AG04450 (cell line): ENCODE measurements around the gene RFX2. TPM values are rescaled to one million over a fixed set of nuclear protein-coding genes. Genes with fewer than 3 reads are reported as not detected.
A peak's percentile ranks its signal among the peaks of the same experiment; 100 is the strongest.

Experiments
- CTCF ChIA-PET: fragments of 300-600, 350-600 bp; formaldehyde crosslinking; extraction: SDS; loops from one replicate; lab custom pipeline; 2022; ENCODE audit warnings: antibody characterized with exemption, inconsistent platforms; lab: Charles Lee
- POLR2A ChIA-PET: fragments of 350-600 bp; formaldehyde crosslinking; extraction: SDS; loops from one replicate; lab custom pipeline; 2021; ENCODE audit warnings: antibody characterized with exemption, inconsistent platforms; lab: Yijun Ruan, JAX
- DNase-seq: peaks from one replicate; pipeline ENCODE4 v3.0.0-alpha.2; 2011; ENCODE audit warnings: low read depth, low spot score
- H3K27ac ChIP-seq: one replicate; pipeline ENCODE4 v1.5.1; 2012; ENCODE audit warnings: low read depth, low read length, control low read depth
- H3K27me3 ChIP-seq: one replicate; pipeline ENCODE4 v1.6.0; 2012; ENCODE audit warnings: low read length; ENCODE audit not compliant: control insufficient read depth, insufficient read depth
- H3K4me3 ChIP-seq: 2 replicates; pipeline ENCODE4 v1.5.1; 2011; ENCODE audit warnings: mild to moderate bottlenecking, low read depth, low read length, control low read depth
- H3K9me3 ChIP-seq: 2 replicates; pipeline ENCODE4 v1.5.1; 2012; ENCODE audit warnings: low read length; ENCODE audit not compliant: control insufficient read depth, insufficient read depth
- CTCF ChIP-seq: IDR thresholded peaks from 2 replicates; pipeline ENCODE4 v1.5.1; 2011; ENCODE audit warnings: low read depth, low read length, control low read depth, inconsistent platforms
- polyA plus RNA-seq: library from polyadenylated mRNA; depleted of rRNA; stranded (reverse); fragments of >200 nt; gene quantifications from 2 replicates; pipeline ENCODE4 v1.2.3, GENCODE V29; 2011

RFX2 gene
- polyA plus RNA-seq, 1 experiment = 2.9 TPM

- peak overlapping the region; percentile 42 for H3K27ac ChIP-seq
- TF ChIP-seq CTCF = no peak
- POLR2A ChIA-PET = interaction anchor here (1.0 kb wide), 1 partner anchor 26 kb away, joined by 4 read pairs; no protein-coding TSS in a partner anchor
- no peak overlapping the region for H3K4me3 ChIP-seq
- CTCF ChIA-PET = no interaction called here
- no peak for DNase-seq
- no peaks in the 10 kb centered on the region for H3K27me3 ChIP-seq
- no peaks in the 10 kb centered on the region; the same call in 1 of the 2 replicates for H3K9me3 ChIP-seq
Measured at GRCh38 chr19:6065685-6066374, 44.5 kb downstream of the RFX2 start.

- TF ChIP-seq CTCF = no peak
- Histone ChIP-seq H3K27ac (no peak overlapping the region), H3K4me3 (no peak overlapping the region), H3K27me3 (no peaks in the 10 kb centered on the region), H3K9me3 (no peaks in the 10 kb centered on the region; the same call in 1 of the 2 replicates)
- ChIA-PET POLR2A (interaction anchor here (1.0 kb wide), 1 partner anchor 28 kb away, joined by 3 read pairs; no protein-coding TSS in a partner anchor), CTCF (no interaction called here)
- DNase-seq = no peak
Measured at GRCh38 chr19:6064336-6065073, 45.8 kb downstream of the RFX2 start.

GRCh38 chr19:6063576-6064335, 46.5 kb downstream of the RFX2 start:
- TF ChIP-seq CTCF = no peak
- no peaks in the 10 kb centered on the region; the same call in 1 of the 2 replicates for H3K9me3 ChIP-seq

GRCh38 chr19:6062961-6063575, 47.2 kb downstream of the RFX2 start:
- no peak overlapping the region for H3K4me3 ChIP-seq
- DNase-seq = no peak
- no peak overlapping the region for H3K27ac ChIP-seq
- H3K27me3 ChIP-seq = no peaks in the 10 kb centered on the region
- no peak for TF ChIP-seq CTCF
- ChIA-PET CTCF (interaction anchor here (1.4 to 1.7 kb wide), 2 partner anchors 14 to 62 kb away, joined by 5 to 8 read pairs; no protein-coding TSS in a partner anchor), POLR2A (interaction anchor here (0.5 to 1.1 kb wide), 2 partner anchors 36 to 42 kb away, joined by 5 to 6 read pairs; no protein-coding TSS in a partner anchor)
- no peaks in the 10 kb centered on the region; the same call in 1 of the 2 replicates for H3K9me3 ChIP-seq

More at GRCh38 chr19:6063576-6064335, 46.5 kb downstream of the RFX2 start:
- H3K27me3 ChIP-seq = no peaks in the 10 kb centered on the region
- no peak overlapping the region for H3K4me3 ChIP-seq
- no peak for DNase-seq
- ChIA-PET CTCF (interaction anchor here (1.7 kb wide), 1 partner anchor 15 kb away, joined by 8 read pairs; no protein-coding TSS in a partner anchor), POLR2A (interaction anchor here (0.5 to 1.1 kb wide), 3 partner anchors 28 to 41 kb away, joined by 3 to 6 read pairs (median 5); no protein-coding TSS in a partner anchor)
- H3K27ac ChIP-seq = no peak overlapping the region
